ENCODE data around the gene PRELP. TPM values are rescaled to one million over a fixed set of nuclear protein-coding genes. Genes with fewer than 3 reads are reported as not detected.

Gene PRELP
- total RNA-seq, 1 experiment from 2014 or later: 0.07 TPM

DNA sequence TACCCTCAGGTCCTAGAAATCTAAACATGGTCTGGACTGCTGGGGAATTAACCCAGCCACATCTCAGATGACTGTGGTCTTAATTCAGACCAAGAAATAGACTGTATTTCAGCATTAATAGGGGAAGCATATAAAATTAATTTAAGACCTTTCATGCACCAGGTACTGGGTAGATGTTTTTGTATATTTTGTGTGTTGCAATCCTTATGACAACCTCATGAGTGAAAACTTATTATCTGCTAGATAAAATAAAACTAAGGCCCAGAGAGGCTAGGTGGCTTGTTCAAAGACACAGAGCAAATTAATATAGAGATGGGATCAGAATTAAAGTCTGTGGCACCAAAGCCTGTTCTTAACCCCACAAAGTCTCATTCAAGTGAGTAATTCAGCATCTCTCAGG, 58.4 kb downstream of the PRELP start:
- Histone ChIP-seq H4K20me1 (ENCODE audit: control insufficient read depth, insufficient read depth, insufficient read length) (no peaks in the 10 kb centered on the region), H3K23ac (ENCODE audit: insufficient read length, low read depth, low read length) (no peak overlapping the region), H2BK5ac (ENCODE audit: insufficient read length, low read length) (no peak overlapping the region), H4K91ac (ENCODE audit: insufficient read length, low read depth, low read length) (no peak overlapping the region), H3K9me3 (ENCODE audit: control insufficient read depth, low read depth, low read length) (no peaks in the 10 kb centered on the region), H3K4me2 (ENCODE audit: insufficient read depth, insufficient read length, low read length) (no peak overlapping the region), H2BK20ac (ENCODE audit: low read depth, low read length, poor library complexity, severe bottlenecking) (no peak overlapping the region), H3K27ac (ENCODE audit: insufficient read length, low read depth, low read length) (no peak overlapping the region), H2BK15ac (ENCODE audit: low read depth, low read length) (no peak overlapping the region), H3K79me2 (ENCODE audit: insufficient read depth, low read length) (no peaks in the 10 kb centered on the region), H2AK5ac (ENCODE audit: insufficient read length, low read length) (no peak overlapping the region), H3K56ac (ENCODE audit: insufficient read length, low read depth, low read length) (no peak overlapping the region), H2AFZ (ENCODE audit: low read length) (no peak overlapping the region), H2BK12ac (ENCODE audit: insufficient read length, low read depth, low read length) (no peak overlapping the region), H4K5ac (ENCODE audit: insufficient read length, low read depth, low read length) (no peak overlapping the region), H3T11ph (ENCODE audit: low read length) (no peak overlapping the region), H4K8ac (replicated peaks; ENCODE audit: insufficient read length, low read depth, low read length) (no peak overlapping the region), H3K4me1 (ENCODE audit: insufficient read depth, low read length) (peaks cover 2% of the 10 kb centered on the region; the same call in 1 of the 2 replicates), H3K4ac (ENCODE audit: low read depth, low read length) (no peak overlapping the region), H3K9ac (ENCODE audit: extremely low read depth, insufficient read length, low read length) (no peak overlapping the region), H3K14ac (ENCODE audit: insufficient read depth, low read length) (no peak overlapping the region), H3K27me3 (ENCODE audit: insufficient read depth, low read length) (no peaks in the 10 kb centered on the region), H3K18ac (ENCODE audit: insufficient read length, low read depth, low read length) (no peak overlapping the region), H3K79me1 (ENCODE audit: insufficient read depth, low read depth, low read length, poor library complexity, severe bottlenecking) (no peaks in the 10 kb centered on the region), H3K23me2 (ENCODE audit: insufficient read length, low read depth, low read length, poor library complexity, severe bottlenecking) (no peaks in the 10 kb centered on the region), H2BK120ac (ENCODE audit: low read depth, low read length, poor library complexity, severe bottlenecking) (no peak overlapping the region)
- Mint-ChIP-seq H3K27me3 (ENCODE audit: low read depth) (no peaks in the 10 kb centered on the region; the same call in 1 of the 2 replicates), H3K4me3 (no peak overlapping the region), H3K9me3 (no peaks in the 10 kb centered on the region), H3K27ac (no peak overlapping the region), H3K4me1 (peaks cover 8 to 10% of the 10 kb centered on the region in 2 experiments), H3K36me3 (ENCODE audit: insufficient read depth in 1 of 3, low read depth in 3 of 3) (no peaks in the 10 kb centered on the region)
- DNase-seq: no peak
- TF ChIP-seq, protein P1, sequence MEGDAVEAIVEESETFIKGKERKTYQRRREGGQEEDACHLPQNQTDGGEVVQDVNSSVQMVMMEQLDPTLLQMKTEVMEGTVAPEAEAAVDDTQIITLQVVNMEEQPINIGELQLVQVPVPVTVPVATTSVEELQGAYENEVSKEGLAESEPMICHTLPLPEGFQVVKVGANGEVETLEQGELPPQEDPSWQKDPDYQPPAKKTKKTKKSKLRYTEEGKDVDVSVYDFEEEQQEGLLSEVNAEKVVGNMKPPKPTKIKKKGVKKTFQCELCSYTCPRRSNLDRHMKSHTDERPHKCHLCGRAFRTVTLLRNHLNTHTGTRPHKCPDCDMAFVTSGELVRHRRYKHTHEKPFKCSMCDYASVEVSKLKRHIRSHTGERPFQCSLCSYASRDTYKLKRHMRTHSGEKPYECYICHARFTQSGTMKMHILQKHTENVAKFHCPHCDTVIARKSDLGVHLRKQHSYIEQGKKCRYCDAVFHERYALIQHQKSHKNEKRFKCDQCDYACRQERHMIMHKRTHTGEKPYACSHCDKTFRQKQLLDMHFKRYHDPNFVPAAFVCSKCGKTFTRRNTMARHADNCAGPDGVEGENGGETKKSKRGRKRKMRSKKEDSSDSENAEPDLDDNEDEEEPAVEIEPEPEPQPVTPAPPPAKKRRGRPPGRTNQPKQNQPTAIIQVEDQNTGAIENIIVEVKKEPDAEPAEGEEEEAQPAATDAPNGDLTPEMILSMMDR (conservative IDR thresholded peaks at IDR 0.05): no peak

Data from H9 (cell line).